Gastrocnemius medialis (tissue), 4 donors: ENCODE results near the gene STX8. TPM values are rescaled to one million over a fixed set of nuclear protein-coding genes. Genes with fewer than 3 reads are reported as not detected.

ENCODE experiments used
- ATAC-seq, 2 donors: fragments of 150-250 bp; one replicate each; pipeline ENCODE4 v1.9.1; 2016
- DNase-seq, 2 donors: peaks; one replicate each; pipeline ENCODE4 v3.0.0-alpha.2; 2019
- H3K27ac ChIP-seq, 4 donors: fragments of 200-600 bp; sonication (generic); 1 replicate in 1 of 4; 2 replicates in 3 of 4; pipeline ENCODE4 v1.5.1; 2016 to 2018; ENCODE audit warnings: mild to moderate bottlenecking in 2 of 4, moderate library complexity in 1 of 4
- H3K27me3 ChIP-seq, 3 donors: fragments of 200-600 bp; sonication (generic) in 2 of 3; 1 replicate in 1 of 3; 2 replicates in 2 of 3; pipeline versions ENCODE4 v1.5.1 to v1.6.0; 2016 to 2019; ENCODE audit warnings: mild to moderate bottlenecking in 1 of 3, moderate library complexity in 1 of 3
- H3K36me3 ChIP-seq, 2 donors: fragments of 200-600 bp; sonication (generic) in 1 of 2; one replicate each; pipeline ENCODE4 v1.5.1; 2017 to 2018
- H3K4me1 ChIP-seq, 2 donors: fragments of 200-600 bp; sonication (generic) in 1 of 2; one replicate each; pipeline ENCODE4 v1.5.1; 2016 to 2017; ENCODE audit warnings: mild to moderate bottlenecking in 2 of 2
- H3K4me3 ChIP-seq, 4 donors: fragments of 200-600 bp; sonication (generic) in 3 of 4; 1 replicate in 1 of 4; 2 replicates in 3 of 4; pipeline ENCODE4 v1.5.1; 2016 to 2019; ENCODE audit warnings: mild to moderate bottlenecking in 2 of 4
- H3K9me3 ChIP-seq, 3 donors: fragments of 200-600 bp; sonication (generic) in 2 of 3; 1 replicate in 1 of 3; 2 replicates in 2 of 3; pipeline ENCODE4 v1.5.1; 2016 to 2019
- POLR2A ChIP-seq, 2 donors: fragments of 450-650 bp; IDR thresholded peaks; one replicate each; pipeline ENCODE4 v1.6.1; 2017; ENCODE audit warnings: antibody characterized with exemption in 2 of 2, mild to moderate bottlenecking in 2 of 2, moderate library complexity in 2 of 2
- in situ Hi-C, 4 donors: fragments of 200-750 bp; cut with MboI; loops; one replicate each; pipeline versions ENCODE4 v1.15.0 to v1.8.0; 2017; ENCODE audit warnings: low sequenced_read_pairs in 4 of 4
- intact Hi-C: fragments of 100-400 bp; cut with DNase I; formaldehyde crosslinking; loops from one replicate; pipeline ENCODE4 v1.15.1; 2023; ENCODE audit warnings: low total_unique reads
- total RNA-seq, 4 donors: library from RNA; depleted of rRNA; stranded (reverse); fragments of >200 nt; gene quantifications; one replicate each; pipeline versions ENCODE4 v1.1.0 to v1.2.3, GENCODE V29; 2016
- TF ChIP-seq, protein P1 (sequence below), 5 experiments: fragments of 450-650 bp in 3 of 5; fragments of 200-600 bp in 2 of 5; sonication (generic) in 2 of 5; IDR thresholded peaks in 4 of 5; conservative IDR thresholded peaks in 1 of 5; 1 replicate in 4 of 5; 2 replicates in 1 of 5; pipeline ENCODE4 v1.5.1; 2016 to 2019; ENCODE audit warnings: antibody characterized with exemption in 5 of 5, mild to moderate bottlenecking in 3 of 5, moderate library complexity in 3 of 5

STX8 gene
- total RNA-seq, 4 donors from 2014 or later, result 39.1 to 67.7 (median 58.2) TPM

DNA sequence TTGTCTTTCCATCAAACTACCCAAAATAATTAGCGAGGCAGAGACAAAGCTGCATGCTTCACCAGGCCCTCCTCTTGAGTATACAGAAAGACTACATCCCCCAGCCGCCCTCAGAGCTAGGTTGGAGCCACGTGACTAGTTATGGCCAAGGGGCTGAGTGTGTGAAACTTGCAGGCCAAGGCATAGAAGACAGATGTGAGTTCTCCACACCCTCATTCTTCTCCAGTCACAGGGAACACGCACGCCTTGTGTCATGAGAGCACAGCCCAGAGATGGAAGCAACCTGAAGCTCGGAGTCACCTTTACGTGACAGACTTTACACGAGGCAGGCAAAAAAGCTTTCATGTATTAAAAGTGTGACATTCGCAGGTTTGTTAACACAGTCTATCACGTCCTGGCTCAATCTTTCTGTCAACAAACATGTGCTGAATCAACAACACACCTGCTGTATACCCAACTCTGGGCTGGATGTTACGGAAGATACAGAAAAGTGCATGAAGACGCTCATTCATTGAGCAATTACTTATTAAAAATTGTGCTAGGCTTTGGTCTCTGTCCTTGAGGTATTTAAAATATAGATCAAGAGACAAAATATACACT, 38.3 kb downstream of the STX8 start:
- Histone ChIP-seq H3K27ac (no peak overlapping the region), H3K36me3 (no peaks in the 10 kb centered on the region), H3K9me3 (no peaks in the 10 kb centered on the region), H3K4me1 (no peaks in the 10 kb centered on the region), H3K27me3 (no peaks in the 10 kb centered on the region), H3K4me3 (no peak overlapping the region)
- no peak for TF ChIP-seq POLR2A (IDR thresholded peaks at IDR 0.05)
- TF ChIP-seq, protein P1, sequence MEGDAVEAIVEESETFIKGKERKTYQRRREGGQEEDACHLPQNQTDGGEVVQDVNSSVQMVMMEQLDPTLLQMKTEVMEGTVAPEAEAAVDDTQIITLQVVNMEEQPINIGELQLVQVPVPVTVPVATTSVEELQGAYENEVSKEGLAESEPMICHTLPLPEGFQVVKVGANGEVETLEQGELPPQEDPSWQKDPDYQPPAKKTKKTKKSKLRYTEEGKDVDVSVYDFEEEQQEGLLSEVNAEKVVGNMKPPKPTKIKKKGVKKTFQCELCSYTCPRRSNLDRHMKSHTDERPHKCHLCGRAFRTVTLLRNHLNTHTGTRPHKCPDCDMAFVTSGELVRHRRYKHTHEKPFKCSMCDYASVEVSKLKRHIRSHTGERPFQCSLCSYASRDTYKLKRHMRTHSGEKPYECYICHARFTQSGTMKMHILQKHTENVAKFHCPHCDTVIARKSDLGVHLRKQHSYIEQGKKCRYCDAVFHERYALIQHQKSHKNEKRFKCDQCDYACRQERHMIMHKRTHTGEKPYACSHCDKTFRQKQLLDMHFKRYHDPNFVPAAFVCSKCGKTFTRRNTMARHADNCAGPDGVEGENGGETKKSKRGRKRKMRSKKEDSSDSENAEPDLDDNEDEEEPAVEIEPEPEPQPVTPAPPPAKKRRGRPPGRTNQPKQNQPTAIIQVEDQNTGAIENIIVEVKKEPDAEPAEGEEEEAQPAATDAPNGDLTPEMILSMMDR (IDR thresholded peaks at IDR 0.05 in 4 of 5, conservative IDR thresholded peaks at IDR 0.05 in 1 of 5), result no peak
- DNase-seq (no peak), ATAC-seq (no peak)
- in situ Hi-C loops, result loop anchor here in 3 of 4 donors (10.0 to 25.0 kb wide), 3 partner anchors 58 to 550 kb away; no protein-coding TSS in a partner anchor
- intact Hi-C loops, result no loop called here

DNA sequence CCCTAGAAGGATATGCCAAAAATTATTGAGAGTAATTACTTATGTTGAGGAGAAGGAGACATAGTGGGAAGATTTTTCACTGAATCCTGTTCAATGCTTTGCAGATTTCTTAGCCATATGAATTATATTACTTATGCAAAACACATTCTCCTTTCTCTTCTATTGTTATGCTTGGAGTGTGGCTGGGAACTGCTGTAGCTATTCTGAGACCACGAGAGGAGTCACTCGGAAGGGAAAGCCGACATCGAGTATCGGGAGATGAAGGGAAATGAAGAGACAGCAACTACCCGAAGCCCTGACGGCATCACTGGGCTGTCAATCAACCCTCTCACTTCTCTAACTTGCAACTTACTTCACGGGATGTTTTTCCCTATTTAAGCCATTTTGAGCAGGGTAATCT, 39.6 kb downstream of the STX8 start:
- in situ Hi-C loops, result loop anchor here in 3 of 4 donors (10.0 to 25.0 kb wide), 3 partner anchors 59 to 549 kb away; no protein-coding TSS in a partner anchor
- Histone ChIP-seq H3K36me3 (no peaks in the 10 kb centered on the region), H3K27me3 (no peaks in the 10 kb centered on the region), H3K9me3 (no peaks in the 10 kb centered on the region), H3K27ac (no peak overlapping the region), H3K4me1 (no peaks in the 10 kb centered on the region), H3K4me3 (no peak overlapping the region)
- intact Hi-C loops, result no loop called here
- TF ChIP-seq, protein P1 (IDR thresholded peaks at IDR 0.05 in 4 of 5, conservative IDR thresholded peaks at IDR 0.05 in 1 of 5), result no peak
- no peak for TF ChIP-seq POLR2A (IDR thresholded peaks at IDR 0.05)
- DNase-seq, result no peak
- ATAC-seq, result no peak

DNA sequence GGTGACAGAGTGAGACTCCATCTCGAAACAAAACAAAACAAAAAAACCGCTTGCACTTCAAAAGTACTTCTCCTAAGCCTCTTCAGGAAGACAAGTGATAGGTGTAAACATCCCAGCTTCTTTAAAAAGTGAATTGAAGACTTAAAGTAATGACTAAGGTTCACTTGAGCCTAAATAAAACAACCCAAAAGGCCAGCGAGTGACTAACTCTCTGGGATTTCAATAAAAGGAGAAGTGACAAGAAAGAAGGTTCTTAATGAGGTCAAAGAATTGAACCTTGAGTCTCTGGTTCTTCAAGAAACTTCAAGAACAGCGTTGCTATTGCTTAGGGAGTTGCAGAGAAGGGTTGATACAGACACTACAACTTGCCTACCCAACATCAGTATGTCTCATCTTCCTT, 42.2 kb downstream of the STX8 start:
- ATAC-seq (no peak), DNase-seq (no peak)
- H3K36me3 ChIP-seq, result no peaks in the 10 kb centered on the region
- no peaks in the 10 kb centered on the region for H3K27me3 ChIP-seq
- no peak overlapping the region for H3K4me3 ChIP-seq
- H3K9me3 ChIP-seq, result no peaks in the 10 kb centered on the region
- in situ Hi-C loops, result loop anchor here in 3 of 4 donors (10.0 to 25.0 kb wide), 3 partner anchors 61 to 546 kb away; no protein-coding TSS in a partner anchor
- H3K27ac ChIP-seq, result no peak overlapping the region
- no peak for TF ChIP-seq POLR2A (IDR thresholded peaks at IDR 0.05)
- TF ChIP-seq, protein P1 (IDR thresholded peaks at IDR 0.05 in 4 of 5, conservative IDR thresholded peaks at IDR 0.05 in 1 of 5), result no peak
- H3K4me1 ChIP-seq, result no peaks in the 10 kb centered on the region
- intact Hi-C loops, result no loop called here

DNA sequence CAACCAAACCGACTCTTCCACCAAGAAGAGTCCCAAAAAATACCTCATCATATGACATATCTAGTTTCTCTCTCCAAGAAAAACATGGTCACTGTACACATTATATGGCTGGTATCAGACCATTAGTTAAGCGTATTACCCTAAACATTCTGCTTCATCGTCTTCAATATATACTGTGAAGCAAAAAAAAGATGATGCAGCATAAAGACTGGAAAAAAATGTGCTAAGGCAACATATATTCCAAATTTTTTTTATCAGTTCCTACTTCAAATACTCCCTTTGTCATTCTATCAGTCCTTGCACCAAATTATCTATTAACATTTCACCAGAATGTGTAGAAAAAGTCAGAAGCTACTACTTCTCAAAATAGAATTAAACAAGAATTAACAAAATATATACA, 42.9 kb downstream of the STX8 start:
- Histone ChIP-seq H3K4me1 (no peaks in the 10 kb centered on the region), H3K9me3 (no peaks in the 10 kb centered on the region), H3K27ac (no peak overlapping the region), H3K4me3 (no peak overlapping the region), H3K27me3 (no peaks in the 10 kb centered on the region), H3K36me3 (no peaks in the 10 kb centered on the region)
- no peak for DNase-seq
- intact Hi-C loops (no loop called here), in situ Hi-C loops (loop anchor here in 3 of 4 donors (10.0 to 25.0 kb wide), 3 partner anchors 62 to 545 kb away; no protein-coding TSS in a partner anchor)
- TF ChIP-seq, protein P1 (IDR thresholded peaks at IDR 0.05 in 4 of 5, conservative IDR thresholded peaks at IDR 0.05 in 1 of 5), result no peak
- no peak for TF ChIP-seq POLR2A (IDR thresholded peaks at IDR 0.05)
- ATAC-seq, result no peak
